Stromal cell of bone marrow (primary cell): ENCODE data around the gene MICAL3.
A peak's percentile ranks its signal among the peaks of the same experiment; 100 is the strongest.

ENCODE experiments used
- DNase-seq: peaks from one replicate; pipeline ENCODE4 v3.0.0-alpha.2; 2012; ENCODE audit warnings: low read depth

The MICAL3 gene

DNA sequence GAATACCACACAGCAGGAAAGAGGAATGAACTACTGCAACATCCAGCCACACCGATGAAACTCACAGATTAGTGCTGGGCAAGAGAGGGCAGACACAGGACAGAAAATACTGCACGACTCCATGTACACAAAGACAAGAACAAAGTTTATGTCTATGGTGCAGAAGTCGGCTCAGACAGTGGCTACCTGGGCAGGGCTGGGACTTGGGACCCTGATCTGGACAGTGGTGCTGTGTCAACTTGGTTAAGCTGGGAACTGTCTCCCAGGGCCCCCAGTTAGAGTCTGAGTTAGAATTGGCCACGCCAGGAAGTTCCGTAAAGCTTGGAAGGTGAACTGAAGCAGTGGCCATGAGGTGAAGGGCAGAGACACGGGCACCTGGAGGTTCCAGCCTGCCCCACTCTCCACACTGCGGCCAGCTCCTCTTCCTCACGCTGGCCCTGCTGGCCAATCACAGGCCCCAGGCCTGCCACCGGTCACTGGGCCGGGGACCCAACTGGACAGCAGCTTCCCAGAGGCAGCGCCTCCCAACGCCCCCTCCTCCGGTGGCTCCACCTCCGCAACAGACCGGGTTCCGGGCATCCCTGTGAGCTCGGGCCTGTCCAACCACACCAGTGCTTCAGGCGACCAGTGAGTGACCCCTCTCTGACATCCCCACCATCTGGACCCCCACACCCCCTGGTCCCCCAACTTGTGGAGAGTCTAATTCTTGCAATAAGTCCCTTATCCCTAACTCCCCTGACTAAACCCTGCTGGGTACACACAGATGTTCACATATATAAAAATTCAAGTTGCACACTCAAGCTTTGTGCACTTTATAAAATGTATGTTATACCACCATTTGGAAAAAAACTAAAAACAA lies 93.7 kb downstream of the MICAL3 start:
- DNase-seq, result no peak

DNA sequence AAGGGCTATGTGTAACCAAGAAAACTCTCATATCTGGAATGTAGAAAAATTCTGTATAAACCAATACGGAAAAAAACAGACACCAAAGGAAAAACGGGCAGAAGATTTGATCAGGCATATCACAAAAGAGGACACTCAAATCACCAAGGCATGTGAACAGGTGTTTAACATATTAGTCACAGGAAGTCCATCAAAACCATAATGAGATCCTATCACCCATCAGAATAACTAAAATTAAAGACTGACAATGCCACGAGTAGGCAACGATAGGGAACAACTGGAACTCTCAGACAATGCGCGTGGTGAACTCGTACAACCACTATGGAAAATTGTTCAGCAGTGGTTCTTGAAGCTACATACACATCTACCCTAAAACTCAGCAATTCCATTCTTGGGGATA lies 94.5 kb downstream of the MICAL3 start:
- no peak for DNase-seq

DNA sequence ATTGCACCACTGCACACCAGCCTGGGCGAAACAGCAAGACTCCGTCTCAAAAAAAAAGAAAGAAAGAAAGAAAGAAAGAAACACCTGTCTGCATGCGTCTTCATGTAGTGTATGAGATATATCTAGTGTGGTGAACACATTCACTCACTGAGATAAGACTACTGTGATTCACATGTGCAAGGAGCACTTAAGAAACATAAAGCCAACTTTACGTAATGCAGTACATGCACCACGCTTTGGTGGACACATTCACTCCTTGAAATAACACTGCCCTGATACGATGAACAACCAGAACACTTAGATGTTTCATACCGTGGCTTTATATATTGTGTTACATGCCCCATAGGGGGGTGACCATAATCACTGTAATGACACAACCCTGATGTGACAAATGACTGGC lies 96.0 kb downstream of the MICAL3 start:
- DNase-seq, result no peak

DNA sequence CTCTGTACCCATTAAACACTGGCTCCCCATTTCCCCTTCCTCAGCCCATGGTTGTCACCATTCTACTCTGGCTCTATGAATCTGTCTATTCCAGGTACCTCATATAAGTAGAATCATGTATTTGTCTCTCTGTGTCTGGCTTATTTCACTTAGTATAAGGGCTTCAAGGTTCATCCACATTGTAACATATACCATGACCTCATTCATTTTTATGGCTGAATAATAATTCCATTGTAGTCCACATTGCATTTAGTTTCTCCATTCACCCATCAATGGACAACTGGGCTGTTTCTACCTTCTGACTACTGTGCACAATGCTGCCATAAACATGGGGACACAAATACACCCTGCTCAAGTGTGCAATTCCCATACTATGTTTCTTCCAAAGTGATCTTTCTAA lies 97.3 kb downstream of the MICAL3 start:
- DNase-seq, result no peak

DNA sequence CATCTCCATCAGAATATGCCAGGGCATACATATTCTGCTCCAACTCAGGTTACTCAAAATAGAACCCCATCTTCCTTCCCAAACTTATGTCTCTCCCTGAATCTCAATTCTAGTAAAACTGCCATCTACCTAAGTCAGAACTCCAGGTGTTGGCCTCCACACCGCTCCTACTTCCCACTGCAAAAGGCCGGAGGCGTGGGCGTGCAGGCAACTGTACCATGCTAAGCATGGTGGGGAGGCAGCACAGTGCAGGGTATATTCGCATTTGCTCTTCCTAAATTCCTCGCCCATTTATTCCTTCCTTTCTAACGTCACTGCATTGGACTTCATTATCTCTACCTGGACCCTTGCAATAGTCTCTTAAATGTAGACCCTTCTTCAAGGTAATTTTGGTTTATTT lies 97.8 kb downstream of the MICAL3 start:
- no peak for DNase-seq

DNA sequence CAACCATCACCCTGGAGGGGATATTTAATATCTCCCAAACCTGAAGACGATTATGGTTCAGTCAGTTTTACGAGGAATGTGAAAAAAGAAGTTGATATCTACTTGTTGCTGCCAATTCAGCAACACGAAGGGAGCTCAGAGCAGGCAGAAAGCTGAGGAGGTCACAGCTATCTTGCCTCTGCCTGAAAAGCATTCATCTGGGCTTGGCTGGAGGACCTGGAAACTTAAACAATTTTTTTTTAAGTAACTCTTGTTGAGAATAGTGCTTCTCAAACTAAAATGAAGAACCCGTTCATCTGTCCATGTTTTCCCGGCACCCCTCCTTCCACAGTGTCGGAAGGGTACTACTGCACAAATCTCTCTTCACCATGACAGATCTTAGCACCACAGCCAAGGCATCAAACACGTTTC lies 98.9 kb downstream of the MICAL3 start:
- DNase-seq, result no peak

DNA sequence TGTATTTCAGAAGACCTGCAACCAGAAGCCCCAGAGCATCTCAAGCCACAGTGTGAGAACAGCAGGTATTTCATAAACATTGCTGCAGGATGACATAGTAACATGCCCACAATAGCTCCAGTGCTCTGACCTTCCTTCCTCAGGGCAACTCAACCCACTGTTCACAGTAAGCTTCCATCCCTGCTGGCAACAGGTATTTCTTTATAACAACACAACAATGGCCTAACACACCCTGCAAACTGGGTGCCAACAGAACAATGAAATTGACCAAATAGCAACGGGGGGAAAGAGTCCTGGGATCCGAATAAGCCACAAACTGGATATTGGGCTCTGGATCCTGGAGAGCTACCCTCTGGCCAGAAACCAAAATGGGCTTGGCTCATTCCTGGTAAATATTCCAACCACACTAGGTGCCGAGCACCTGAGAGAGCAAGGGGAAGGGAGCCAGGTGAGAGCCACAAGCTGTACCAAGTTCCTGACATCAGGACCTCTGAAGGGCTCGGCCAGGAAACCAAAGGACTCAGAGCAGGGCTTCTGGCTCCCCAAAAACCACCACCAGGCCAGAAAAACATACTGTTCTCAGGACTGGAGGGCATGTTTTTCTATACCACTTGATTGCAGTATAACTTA lies 99.5 kb downstream of the MICAL3 start:
- no peak for DNase-seq

DNA sequence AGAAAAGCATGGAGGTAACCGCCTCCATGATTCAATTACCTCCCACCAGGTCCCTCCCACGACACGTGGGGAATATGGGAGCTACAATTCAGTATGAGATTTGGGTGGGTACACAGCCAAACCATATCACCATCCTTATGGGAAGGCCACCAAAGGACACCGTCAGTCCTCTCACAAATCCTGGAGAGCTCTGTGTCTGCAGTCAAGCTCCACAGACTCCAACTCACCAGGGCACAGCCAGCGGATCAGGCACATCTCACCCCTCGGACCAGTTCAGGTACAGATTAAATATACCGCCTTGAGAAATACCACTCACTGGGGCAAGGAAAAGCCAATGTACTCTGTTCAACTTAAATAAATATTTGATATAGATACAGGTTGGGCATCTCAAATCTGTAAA lies 100.3 kb downstream of the MICAL3 start:
- no peak for DNase-seq

DNA sequence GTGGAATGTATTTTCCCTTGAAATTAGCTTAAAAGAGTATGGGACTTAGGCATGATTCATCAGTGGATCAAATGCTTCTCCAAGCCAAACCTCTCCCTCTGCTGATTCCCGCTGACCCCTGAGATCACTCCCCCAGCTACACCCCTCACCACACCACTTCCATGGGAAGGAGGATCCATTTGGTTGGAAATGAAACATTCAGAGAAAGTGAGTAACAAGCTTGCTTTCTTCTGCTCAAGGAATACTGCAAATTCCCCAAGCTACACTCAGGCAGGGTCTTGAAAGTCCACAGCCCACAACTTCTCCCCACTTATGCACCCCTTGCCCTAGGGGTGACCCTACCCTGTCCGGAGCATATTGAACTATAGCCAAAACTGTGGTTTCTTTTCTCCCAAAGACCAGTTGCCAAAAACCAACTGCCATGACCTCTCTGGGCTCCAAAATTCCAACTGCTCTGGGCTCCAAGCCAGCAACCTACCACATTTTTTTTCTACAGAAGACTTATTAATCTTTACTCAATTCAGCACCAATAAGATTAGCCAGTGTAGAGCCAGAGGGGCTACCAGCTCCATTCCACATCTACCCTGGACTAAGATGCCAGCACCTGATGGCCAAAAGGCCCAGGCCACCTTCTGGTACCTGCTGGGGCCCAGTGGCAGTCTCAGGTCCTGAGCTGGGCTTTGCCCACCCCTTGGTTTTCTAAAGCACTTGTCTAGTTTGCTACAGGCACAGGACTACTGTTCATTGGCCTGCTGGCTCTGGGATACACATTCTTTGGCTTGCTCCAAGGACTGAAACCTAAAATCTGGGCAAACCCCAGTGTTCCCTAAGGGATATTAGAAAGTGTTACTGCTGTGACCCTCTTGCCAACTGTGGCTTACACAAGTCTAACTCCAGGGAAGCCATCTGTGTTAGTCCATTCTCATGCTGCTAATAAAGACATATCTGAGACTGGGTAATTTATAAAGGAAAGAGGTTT lies 101.1 kb downstream of the MICAL3 start:
- peak; percentile 89 for DNase-seq

DNA sequence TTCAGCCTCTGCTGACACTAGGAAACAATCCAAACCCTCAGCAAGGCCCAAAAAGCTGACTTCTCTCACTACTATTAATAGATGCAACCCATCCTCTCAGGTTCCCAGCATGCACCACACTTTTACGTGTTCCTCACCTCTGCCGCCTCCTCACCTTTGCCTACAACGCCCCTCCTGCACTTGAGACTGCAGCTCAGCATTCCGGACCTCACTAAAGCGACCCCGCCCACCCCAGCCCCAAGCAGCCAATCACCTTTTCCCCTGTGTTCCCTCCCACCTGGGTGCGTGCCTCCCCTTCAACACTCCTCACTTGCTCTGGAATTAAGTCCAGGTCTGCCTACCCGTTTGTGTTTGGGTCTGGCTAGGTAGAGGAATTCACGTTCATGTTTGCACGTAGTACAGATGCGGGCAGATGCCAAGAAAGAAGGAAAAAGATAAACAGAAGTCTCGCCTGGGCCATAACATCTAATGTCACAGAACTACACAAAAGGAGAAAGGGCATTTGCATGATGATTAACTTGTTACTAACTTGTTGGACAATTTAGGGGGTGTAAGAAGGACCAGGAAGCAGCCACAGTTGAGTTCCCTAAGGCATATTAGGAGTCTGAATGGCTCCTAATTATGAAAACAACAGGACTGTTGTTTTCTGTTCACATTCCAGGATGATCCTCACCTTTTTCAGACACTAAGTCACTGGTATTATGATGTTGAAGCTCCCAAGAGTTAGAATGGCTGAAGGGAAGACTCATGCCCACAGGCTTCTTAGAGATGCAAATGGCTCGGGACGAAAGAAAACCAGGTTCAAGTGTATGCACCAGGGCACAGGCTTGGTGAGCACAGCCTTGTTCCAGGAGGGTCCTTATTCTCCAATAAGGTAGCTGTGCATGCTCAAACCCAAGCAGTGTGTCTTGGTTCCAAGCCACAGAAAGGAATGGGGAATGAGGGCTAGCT lies 102.2 kb downstream of the MICAL3 start:
- no peak for DNase-seq

DNA sequence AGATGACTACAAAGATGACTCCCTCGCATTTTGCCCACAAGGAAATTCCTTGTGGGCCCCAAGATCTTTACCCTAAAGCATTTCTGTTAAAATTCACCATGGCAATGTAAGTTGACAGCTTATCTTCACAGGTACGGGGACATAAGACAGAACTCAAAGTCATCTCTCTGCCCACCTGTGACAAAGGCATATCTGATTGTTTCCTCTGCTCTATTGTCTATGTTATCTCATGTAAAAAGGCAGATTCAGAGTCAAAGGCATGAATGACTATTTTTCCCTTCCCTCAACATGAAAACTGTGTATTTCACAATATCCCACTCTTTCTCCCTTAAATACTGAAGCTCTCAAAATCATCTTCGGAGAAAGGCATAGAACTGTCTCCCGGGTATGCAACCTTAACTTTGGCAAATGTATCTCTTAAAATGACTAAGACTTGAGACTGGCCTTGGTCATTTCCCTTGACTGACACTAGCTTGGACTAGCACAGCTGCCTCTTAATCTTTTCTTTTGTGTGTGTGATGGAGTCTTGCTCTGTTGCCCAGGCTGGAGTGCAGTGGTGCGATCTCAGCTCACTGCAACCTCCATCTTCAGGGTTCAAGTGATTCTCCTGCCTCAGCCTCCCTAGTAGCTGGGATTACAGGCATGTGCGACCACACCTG lies 103.2 kb downstream of the MICAL3 start:
- DNase-seq, result no peak

DNA sequence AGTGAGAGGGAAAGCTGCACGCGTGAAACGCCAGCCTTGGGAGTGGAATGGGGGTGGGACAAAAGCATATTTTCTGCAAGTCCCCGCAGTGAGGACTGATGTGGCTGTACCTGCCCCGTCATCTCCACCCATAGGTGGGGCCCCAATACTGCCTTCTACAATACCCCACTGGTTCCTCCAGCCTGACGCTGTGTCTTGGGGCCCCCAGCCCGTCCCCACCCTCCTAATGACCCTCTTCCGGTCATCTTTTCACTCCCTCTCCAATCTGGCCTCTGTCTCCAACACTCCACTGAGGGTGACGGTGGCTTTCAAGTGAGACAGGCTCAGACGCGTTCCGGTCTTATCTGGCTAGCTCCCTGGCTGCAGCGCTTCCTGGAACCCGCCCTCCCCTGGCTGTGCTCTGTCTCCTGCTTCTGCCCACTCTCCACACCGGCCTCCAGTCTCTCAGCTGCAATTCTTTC lies 104.2 kb downstream of the MICAL3 start:
- DNase-seq, result no peak

DNA sequence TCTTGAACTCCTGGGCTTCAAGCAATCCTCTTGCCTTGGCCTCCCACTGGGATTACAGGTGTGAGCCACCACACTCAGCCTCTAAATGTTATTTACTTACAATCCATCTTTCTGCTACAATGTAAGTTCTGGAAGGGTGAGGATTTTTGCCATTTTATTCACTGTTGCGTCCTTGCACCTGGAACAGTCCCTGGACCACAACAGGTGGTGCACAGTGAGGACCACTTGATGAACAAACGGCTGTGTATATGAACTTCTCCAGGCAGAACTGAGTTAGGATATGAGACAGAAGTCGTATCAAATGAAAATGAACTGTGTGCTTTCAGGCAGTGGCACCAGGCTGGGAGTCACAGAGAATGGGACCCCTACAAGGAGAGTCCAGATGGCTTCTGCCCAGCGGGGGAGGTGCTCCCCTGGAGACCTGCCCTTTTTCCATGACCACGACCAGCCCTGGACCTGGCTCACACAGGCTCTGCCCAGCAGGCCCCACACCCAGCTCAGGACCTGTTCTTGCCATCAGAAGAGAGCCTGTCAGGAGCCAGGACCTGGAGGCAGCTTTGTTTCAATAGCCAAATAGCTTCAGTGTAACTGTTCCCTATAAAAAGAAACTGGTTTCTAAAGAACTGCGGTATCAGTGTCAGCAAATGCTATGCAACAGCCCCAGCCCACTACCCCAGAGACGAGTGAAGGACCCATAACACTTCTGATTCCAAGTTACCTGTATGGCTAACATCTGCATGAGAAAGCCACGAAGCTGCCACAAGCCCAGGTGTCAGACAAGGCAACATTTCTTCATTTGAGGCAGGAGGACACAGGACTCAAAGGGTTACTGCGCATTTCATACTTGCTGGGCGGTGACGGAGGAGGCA lies 104.9 kb downstream of the MICAL3 start:
- DNase-seq, result no peak

DNA sequence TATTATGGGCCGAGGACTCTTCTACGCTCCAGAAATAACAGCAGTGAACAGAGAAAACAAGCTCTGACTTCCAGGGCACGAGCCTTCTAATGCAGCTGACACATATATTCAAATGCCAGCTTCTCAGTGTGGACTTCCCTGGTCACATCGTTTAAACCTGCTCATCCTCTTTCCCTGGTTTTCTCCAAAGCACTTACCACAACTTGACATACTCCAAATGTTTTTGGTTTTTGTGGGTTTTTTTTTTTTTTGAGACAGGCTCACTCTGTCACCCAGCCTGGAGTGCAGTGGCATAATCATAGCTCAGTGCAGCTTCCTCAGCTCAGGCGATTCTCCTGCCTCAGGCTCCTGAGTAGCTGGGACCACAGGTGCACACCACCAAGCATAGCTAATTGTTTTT lies 105.5 kb downstream of the MICAL3 start:
- no peak for DNase-seq

DNA sequence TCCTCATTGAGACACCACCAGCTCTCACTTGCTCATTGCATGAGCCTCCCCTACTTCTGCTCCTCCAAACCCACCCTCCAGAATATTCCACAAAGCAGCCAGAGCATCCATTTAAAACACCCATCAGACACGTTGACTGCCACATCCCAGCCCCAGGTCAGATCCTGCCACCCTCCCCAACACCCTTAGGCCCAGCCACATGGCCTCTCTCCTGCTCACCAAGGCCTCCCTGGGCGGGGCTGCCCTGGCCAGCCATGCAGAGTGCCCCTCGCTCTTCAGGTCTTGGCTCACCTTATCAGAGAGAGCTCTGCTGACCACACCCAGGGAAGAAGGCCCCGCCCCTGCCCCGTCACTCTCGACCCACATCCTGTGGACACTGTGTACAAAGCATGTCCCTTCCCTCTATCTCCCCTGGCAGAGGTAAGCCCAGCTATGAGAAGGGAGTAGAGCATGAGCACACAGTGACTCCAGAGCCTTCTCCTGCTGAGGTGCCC lies 106.8 kb downstream of the MICAL3 start:
- no peak for DNase-seq

DNA sequence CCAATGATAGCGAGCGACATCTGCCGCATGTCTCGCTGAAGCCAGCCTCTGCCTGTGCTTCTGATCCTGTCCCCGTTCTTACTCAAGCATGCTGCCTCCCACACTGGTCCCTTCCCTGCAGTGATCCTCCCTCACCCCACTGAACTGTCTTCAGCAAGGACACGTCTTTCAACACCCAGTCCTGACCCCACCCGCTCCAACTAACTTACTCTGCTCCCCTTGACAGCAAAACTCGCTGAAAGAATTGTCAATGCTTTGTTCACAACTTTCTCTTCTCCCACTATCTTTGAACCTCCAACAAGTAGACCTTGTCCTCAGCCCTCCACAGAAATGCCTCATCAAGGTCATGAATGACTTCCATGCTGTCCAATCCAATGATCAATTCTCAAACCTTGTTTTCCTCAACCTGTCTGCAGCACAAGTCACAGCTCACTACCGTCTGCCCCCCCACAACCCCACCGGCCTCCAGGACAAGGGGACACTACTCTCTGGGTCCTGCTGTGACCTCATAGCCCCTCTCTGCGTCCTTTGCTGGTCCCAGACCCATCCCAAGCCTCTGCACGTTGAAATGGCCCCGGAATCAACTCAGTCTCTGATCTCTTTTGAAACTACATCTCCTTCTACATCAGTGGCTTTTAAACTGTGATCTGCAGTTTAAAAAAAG lies 108.0 kb downstream of the MICAL3 start:
- DNase-seq, result no peak

DNA sequence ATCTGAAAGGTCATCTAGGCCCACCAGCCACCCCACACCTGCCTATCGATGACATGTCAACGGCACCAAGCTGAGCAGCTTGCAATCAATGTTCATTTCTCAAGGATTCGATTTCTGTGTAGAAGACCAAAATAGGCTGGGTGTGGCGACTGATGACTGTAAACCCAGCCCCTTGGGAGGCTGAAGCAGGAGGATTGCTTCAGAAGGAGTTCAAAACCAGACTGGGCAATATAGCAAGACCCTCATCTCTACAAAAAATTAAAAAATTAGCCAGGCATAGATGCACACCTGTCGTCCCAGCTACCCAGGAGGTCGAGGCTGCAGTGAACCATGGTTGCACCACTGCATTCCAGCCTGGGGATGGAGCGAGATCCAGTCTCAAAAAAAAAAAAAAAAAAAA lies 108.7 kb downstream of the MICAL3 start:
- no peak for DNase-seq

DNA sequence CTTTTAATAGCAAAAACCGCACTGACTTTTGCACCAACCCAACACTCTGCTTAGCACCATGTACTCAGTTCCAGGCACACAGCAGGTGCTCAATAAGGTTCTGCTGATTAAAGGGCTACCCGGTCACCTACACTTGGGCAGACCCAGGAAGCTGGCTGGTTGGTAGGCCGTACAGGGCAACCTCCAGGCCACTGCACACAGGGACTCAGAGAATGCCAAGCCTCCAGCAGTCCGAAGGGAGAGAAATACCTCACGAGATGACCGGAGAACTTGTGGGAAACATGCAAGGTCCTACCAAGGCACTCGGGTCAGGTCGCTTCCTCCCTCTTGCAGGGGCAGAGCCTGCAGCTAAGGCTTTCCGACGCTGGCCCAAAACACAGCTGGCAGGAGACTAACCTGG lies 109.2 kb downstream of the MICAL3 start:
- DNase-seq, result no peak

DNA sequence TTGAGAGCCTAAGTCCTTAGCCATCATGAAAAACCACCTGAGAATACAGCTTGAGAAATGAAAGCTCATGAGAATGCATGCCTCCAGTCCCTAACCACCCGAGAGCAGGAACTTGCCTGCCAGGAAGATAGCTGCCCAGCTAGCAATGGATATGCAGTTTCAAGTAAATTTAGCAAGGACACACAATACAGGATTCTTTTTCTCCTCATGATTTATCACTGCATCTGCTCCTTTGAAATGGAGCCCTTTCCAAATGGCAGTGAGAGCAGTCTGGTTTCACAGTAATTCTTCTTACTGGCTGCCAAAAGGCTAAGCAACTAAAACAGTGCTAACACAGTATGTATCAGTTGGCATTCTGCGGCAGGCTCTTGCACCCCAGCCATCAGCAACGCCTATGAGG lies 109.9 kb downstream of the MICAL3 start:
- no peak for DNase-seq
